HepG2 (cell line): ENCODE data around the gene IKZF4. TPM values are rescaled to one million over a fixed set of nuclear protein-coding genes. Genes with fewer than 3 reads are reported as not detected.

Experiments used
- BHLHE40 ChIP-seq: IDR thresholded peaks from 2 replicates; pipeline ENCODE4 v1.6.1; 2011; ENCODE audit warnings: low read length, improper control_type of control experiment
- CREB1 ChIP-seq, 2 experiments: fragments of 450-650 bp in 1 of 2; IDR thresholded peaks; 2 replicates each; pipeline ENCODE4 v1.6.1; 2016 to 2017; ENCODE audit warnings: control low read depth in 1 of 2, mild to moderate bottlenecking in 1 of 2, missing compliant biosample characterization in 1 of 2, missing genetic modification characterization in 1 of 2
- KAT7 ChIP-seq: IDR thresholded peaks from 2 replicates; pipeline ENCODE4 v1.6.1; 2018; ENCODE audit warnings: borderline replicate concordance, missing compliant biosample characterization
- MTA1 ChIP-seq: sonication (generic); formaldehyde crosslinking; IDR thresholded peaks from 2 replicates; pipeline ENCODE4 v1.4.0; 2020; ENCODE audit warnings: missing genetic modification reagents, mild to moderate bottlenecking, borderline replicate concordance
- MXD3 ChIP-seq: IDR thresholded peaks from 2 replicates; pipeline ENCODE4 v1.6.1; 2016; ENCODE audit warnings: mild to moderate bottlenecking, missing biosample characterization, missing genetic modification reagents
- RNF2 ChIP-seq: fragments of 450-650 bp; conservative IDR thresholded peaks from 2 replicates; pipeline ENCODE4 v1.6.1; 2016; ENCODE audit warnings: low read depth
- SNAI1 ChIP-seq: sonication (generic); formaldehyde crosslinking; IDR thresholded peaks from 2 replicates; pipeline ENCODE4 v1.5.0; 2020; ENCODE audit warnings: mild to moderate bottlenecking, missing genetic modification reagents, borderline replicate concordance
- SNAPC4 ChIP-seq: sonication (generic); formaldehyde crosslinking; IDR thresholded peaks from 2 replicates; pipeline ENCODE4 v1.4.0; 2020; ENCODE audit warnings: mild to moderate bottlenecking, missing genetic modification reagents
- TAF15 ChIP-seq: fragments of 200-400 bp; formaldehyde crosslinking; IDR thresholded peaks from one replicate; pipeline ENCODE4 v1.6.1; 2018; ENCODE audit warnings: mild to moderate bottlenecking, low read depth, low read length; ENCODE audit not compliant: poor library complexity, severe bottlenecking
- ZBTB3 ChIP-seq: sonication (generic); formaldehyde crosslinking; IDR thresholded peaks from 2 replicates; pipeline ENCODE4 v1.4.0; 2020; ENCODE audit warnings: low read depth, mild to moderate bottlenecking, moderate library complexity, missing genetic modification reagents, borderline replicate concordance
- ZIK1 ChIP-seq: sonication (generic); formaldehyde crosslinking; IDR thresholded peaks from 2 replicates; pipeline ENCODE4 v1.5.0; 2020; ENCODE audit warnings: mild to moderate bottlenecking, low read depth, missing genetic modification reagents, borderline replicate concordance
- ZNF20 ChIP-seq: sonication (generic); formaldehyde crosslinking; IDR thresholded peaks from 2 replicates; pipeline ENCODE4 v1.4.0; 2020; ENCODE audit warnings: mild to moderate bottlenecking, moderate library complexity, missing genetic modification reagents
- ZNF431 ChIP-seq: sonication (generic); formaldehyde crosslinking; IDR thresholded peaks from 2 replicates; pipeline ENCODE4 v1.9.0; 2022; ENCODE audit warnings: missing genetic modification reagents, low read depth, mild to moderate bottlenecking, borderline replicate concordance
- ZNF549 ChIP-seq: sonication (generic); formaldehyde crosslinking; IDR thresholded peaks from 2 replicates; pipeline ENCODE4 v1.5.0; 2020; ENCODE audit warnings: missing genetic modification reagents
- ZNF556 ChIP-seq: sonication (generic); formaldehyde crosslinking; IDR thresholded peaks from 2 replicates; pipeline ENCODE4 v1.4.0; 2020; ENCODE audit warnings: mild to moderate bottlenecking, missing genetic modification reagents, borderline replicate concordance
- ZNF879 ChIP-seq: sonication (generic); formaldehyde crosslinking; IDR thresholded peaks from 2 replicates; pipeline ENCODE4 v1.8.1; 2023; ENCODE audit warnings: missing genetic modification reagents
- ZZZ3 ChIP-seq: sonication (generic); formaldehyde crosslinking; IDR thresholded peaks from 2 replicates; pipeline ENCODE4 v1.4.0; 2020; ENCODE audit warnings: missing genetic modification reagents, mild to moderate bottlenecking, borderline replicate concordance
- polyA plus RNA-seq, 8 experiments: library from polyadenylated mRNA; depleted of rRNA in 3 of 8; stranded (reverse) in 7 of 8; unstranded in 1 of 8; fragments of >200 nt; fragmentation: Illumina TruSeq in 4 of 8; extraction: Trizol in 4 of 8; gene quantifications; 2 replicates each; pipeline versions ENCODE4 v1.2.1 to v1.2.3, GENCODE V29; 2011 to 2016; ENCODE audit warnings: low read depth in 4 of 8, missing spikeins in 1 of 8, mixed read lengths in 1 of 8; ENCODE audit not compliant: insufficient read depth in 1 of 8
- total RNA-seq, 5 experiments: library from RNA; depleted of rRNA; stranded (reverse); fragments of >200 nt; fragmentation: Illumina TruSeq; extraction: Trizol; gene quantifications; 2 replicates each; pipeline ENCODE4 v1.2.3, GENCODE V29; 2016; ENCODE audit warnings: low read depth in 1 of 5
- TF ChIP-seq, protein P1 (sequence below): sonication (generic); formaldehyde crosslinking; conservative IDR thresholded peaks from 2 replicates; pipeline ENCODE4 v1.4.0; 2020; ENCODE audit warnings: missing genetic modification reagents
- TF ChIP-seq, protein P2 (sequence below): sonication (generic); formaldehyde crosslinking; IDR thresholded peaks from 2 replicates; pipeline ENCODE4 v1.8.1; 2023; ENCODE audit warnings: mild to moderate bottlenecking, inconsistent platforms, moderate library complexity, missing genetic modification reagents, borderline replicate concordance

IKZF4 gene
- total and polyA plus RNA-seq, 2 of the 13 experiments (the other 11 are each of a cell fraction or from before 2014, with no cell fraction given) = 0.58 to 2.2 TPM

GRCh38 chr12:55996715-55997534, 23.9 kb upstream of the IKZF4 start, which contains the start of gene SUOX (continued):
- TF ChIP-seq, protein P1, sequence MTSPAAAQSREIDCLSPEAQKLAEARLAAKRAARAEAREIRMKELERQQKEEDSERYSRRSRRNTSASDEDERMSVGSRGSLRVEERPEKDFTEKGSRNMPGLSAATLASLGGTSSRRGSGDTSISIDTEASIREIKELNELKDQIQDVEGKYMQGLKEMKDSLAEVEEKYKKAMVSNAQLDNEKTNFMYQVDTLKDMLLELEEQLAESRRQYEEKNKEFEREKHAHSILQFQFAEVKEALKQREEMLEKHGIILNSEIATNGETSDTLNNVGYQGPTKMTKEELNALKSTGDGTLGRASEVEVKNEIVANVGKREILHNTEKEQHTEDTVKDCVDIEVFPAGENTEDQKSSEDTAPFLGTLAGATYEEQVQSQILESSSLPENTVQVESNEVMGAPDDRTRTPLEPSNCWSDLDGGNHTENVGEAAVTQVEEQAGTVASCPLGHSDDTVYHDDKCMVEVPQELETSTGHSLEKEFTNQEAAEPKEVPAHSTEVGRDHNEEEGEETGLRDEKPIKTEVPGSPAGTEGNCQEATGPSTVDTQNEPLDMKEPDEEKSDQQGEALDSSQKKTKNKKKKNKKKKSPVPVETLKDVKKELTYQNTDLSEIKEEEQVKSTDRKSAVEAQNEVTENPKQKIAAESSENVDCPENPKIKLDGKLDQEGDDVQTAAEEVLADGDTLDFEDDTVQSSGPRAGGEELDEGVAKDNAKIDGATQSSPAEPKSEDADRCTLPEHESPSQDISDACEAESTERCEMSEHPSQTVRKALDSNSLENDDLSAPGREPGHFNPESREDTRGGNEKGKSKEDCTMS = no peak
- TF ChIP-seq ZNF556 (CRISPR knock-in tag) (peak; percentile 45; the same call in 1 of the 2 replicates), BHLHE40 (no peak), CREB1 (IDR thresholded peaks at IDR 0.05) (peak; percentile 42; the same call in 1 of the 2 replicates), CREB1 (CRISPR knock-in tag; IDR thresholded peaks at IDR 0.05) (peak; percentile 64), SNAI1 (CRISPR knock-in tag) (no peak), ZZZ3 (no peak), ZNF879 (CRISPR knock-in tag) (no peak), ZNF549 (CRISPR knock-in tag) (no peak), SNAPC4 (CRISPR knock-in tag) (peak; percentile 79; the same call in 1 of the 2 replicates), RNF2 (no peak), ZNF431 (CRISPR knock-in tag) (no peak), MXD3 (CRISPR knock-in tag) (no peak), ZNF20 (CRISPR knock-in tag) (no peak), ZIK1 (CRISPR knock-in tag) (0 out of 2 replicates have a peak, but pooled peaks have one; percentile 42), MTA1 (no peak), ZBTB3 (CRISPR knock-in tag) (no peak), KAT7 (CRISPR knock-in tag) (no peak), TAF15 (no peak)
- TF ChIP-seq, protein P2, sequence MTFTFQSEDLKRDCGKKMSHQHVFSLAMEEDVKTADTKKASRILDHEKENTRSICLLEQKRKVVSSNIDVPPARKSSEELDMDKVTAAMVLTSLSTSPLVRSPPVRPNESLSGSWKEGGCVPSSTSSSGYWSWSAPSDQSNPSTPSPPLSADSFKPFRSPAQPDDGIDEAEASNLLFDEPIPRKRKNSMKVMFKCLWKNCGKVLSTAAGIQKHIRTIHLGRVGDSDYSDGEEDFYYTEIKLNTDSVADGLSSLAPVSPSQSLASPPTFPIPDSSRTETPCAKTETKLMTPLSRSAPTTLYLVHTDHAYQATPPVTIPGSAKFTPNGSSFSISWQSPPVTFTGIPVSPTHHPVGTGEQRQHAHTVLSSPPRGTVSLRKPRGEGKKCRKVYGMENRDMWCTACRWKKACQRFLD = no peak
